ENCODE results near the gene TOR1A.

DNA sequence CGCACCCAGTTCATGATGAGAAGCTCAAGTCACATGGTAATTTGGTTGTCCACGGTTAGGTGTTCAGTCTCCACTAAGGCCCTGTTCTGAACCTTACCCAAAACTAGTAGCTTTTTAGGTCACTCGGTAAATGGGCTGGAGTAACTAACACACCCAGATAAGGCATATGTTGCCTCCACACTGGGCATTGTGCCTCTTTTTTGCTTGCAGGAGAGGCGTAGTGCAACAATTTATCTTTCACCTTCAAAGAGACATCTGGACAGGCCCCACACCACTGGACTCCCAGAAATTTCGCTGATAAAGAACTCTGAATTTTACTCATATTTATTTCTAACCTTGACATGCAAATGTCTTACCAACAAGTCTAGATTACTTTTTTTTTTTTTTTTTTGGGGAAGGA, 54.3 kb downstream of the TOR1A start:
- TF ChIP-seq, protein P1, sequence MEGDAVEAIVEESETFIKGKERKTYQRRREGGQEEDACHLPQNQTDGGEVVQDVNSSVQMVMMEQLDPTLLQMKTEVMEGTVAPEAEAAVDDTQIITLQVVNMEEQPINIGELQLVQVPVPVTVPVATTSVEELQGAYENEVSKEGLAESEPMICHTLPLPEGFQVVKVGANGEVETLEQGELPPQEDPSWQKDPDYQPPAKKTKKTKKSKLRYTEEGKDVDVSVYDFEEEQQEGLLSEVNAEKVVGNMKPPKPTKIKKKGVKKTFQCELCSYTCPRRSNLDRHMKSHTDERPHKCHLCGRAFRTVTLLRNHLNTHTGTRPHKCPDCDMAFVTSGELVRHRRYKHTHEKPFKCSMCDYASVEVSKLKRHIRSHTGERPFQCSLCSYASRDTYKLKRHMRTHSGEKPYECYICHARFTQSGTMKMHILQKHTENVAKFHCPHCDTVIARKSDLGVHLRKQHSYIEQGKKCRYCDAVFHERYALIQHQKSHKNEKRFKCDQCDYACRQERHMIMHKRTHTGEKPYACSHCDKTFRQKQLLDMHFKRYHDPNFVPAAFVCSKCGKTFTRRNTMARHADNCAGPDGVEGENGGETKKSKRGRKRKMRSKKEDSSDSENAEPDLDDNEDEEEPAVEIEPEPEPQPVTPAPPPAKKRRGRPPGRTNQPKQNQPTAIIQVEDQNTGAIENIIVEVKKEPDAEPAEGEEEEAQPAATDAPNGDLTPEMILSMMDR (IDR thresholded peaks at IDR 0.05): no peak
- TF ChIP-seq POLR2A (IDR thresholded peaks at IDR 0.05): no peak
